Measurements from ENCODE around the gene DCLK1.

DCLK1 gene

GRCh38 chr13:36068991-36069390, 62.2 kb downstream of the DCLK1 start:
- DNase-seq (ENCODE audit: low read depth in 1 of 2, low spot score in 1 of 2), result no peak
- H3K4me3 ChIP-seq (replicated peaks; ENCODE audit: insufficient read depth, low read length), result no peak overlapping the region
- no peak overlapping the region for H3K27ac ChIP-seq (replicated peaks)
- TF ChIP-seq POLR2AphosphoS5 (IDR thresholded peaks at IDR 0.05; ENCODE audit: low read depth), result no peak
- TF ChIP-seq GABPA (IDR thresholded peaks at IDR 0.05; ENCODE audit: low read depth), result no peak
- no peak for TF ChIP-seq REST (IDR thresholded peaks at IDR 0.05; ENCODE audit: insufficient replicate concordance, low read depth)
- no peak for TF ChIP-seq SPI1 (IDR thresholded peaks at IDR 0.05; ENCODE audit: borderline replicate concordance, low read depth)
- TF ChIP-seq CTCF (IDR thresholded peaks at IDR 0.05; ENCODE audit: insufficient read depth, low read length), result no peak
- H3K27me3 ChIP-seq (ENCODE audit: insufficient read depth, poor library complexity, severe bottlenecking), result peaks cover 3% of the 10 kb centered on the region

- DNase-seq (ENCODE audit: low read depth in 1 of 2, low spot score in 1 of 2), result no peak
- Histone ChIP-seq H3K27ac (replicated peaks) (no peak overlapping the region), H3K27me3 (ENCODE audit: insufficient read depth, poor library complexity, severe bottlenecking) (peaks cover 3% of the 10 kb centered on the region), H3K4me3 (replicated peaks; ENCODE audit: insufficient read depth, low read length) (no peak overlapping the region)
- TF ChIP-seq POLR2AphosphoS5 (IDR thresholded peaks at IDR 0.05; ENCODE audit: low read depth), result no peak
- no peak for TF ChIP-seq REST (IDR thresholded peaks at IDR 0.05; ENCODE audit: insufficient replicate concordance, low read depth)
- TF ChIP-seq SPI1 (IDR thresholded peaks at IDR 0.05; ENCODE audit: borderline replicate concordance, low read depth), result no peak
- TF ChIP-seq CTCF (IDR thresholded peaks at IDR 0.05; ENCODE audit: insufficient read depth, low read length), result no peak
- TF ChIP-seq GABPA (IDR thresholded peaks at IDR 0.05; ENCODE audit: low read depth), result no peak
Observed at GRCh38 chr13:36068566-36068965, 62.6 kb downstream of the DCLK1 start.

- Histone ChIP-seq H3K4me3 (replicated peaks; ENCODE audit: insufficient read depth, low read length) (no peak overlapping the region), H3K27me3 (ENCODE audit: insufficient read depth, poor library complexity, severe bottlenecking) (peaks cover 3% of the 10 kb centered on the region), H3K27ac (replicated peaks) (no peak overlapping the region)
- DNase-seq (ENCODE audit: low read depth in 1 of 2, low spot score in 1 of 2), result no peak
- TF ChIP-seq POLR2AphosphoS5 (IDR thresholded peaks at IDR 0.05; ENCODE audit: low read depth) (no peak), SPI1 (IDR thresholded peaks at IDR 0.05; ENCODE audit: borderline replicate concordance, low read depth) (no peak), GABPA (IDR thresholded peaks at IDR 0.05; ENCODE audit: low read depth) (no peak), CTCF (IDR thresholded peaks at IDR 0.05; ENCODE audit: insufficient read depth, low read length) (no peak), REST (IDR thresholded peaks at IDR 0.05; ENCODE audit: insufficient replicate concordance, low read depth) (no peak)
Observed at GRCh38 chr13:36067746-36068381, 63.3 kb downstream of the DCLK1 start.
